ENCODE measurements around the gene KRTAP10-4. TPM values are rescaled to one million over a fixed set of nuclear protein-coding genes. Genes with fewer than 3 reads are reported as not detected.
"Not testable (repeated sequence)": the region's sequence is repeated elsewhere in the genome, so short reads cannot be mapped to it uniquely, and the experiment has no call there.

KRTAP10-4 gene
- total and polyA plus RNA-seq, 12 donors, result not detected

- intact Hi-C loops (cut with DNase I), result no loop called here
- no peak for DNase-seq
- Histone ChIP-seq H3K9me3 (replicated peaks in 1 of 3) (no peaks in the 10 kb centered on the region), H3K27ac (no peak overlapping the region), H3K4me1 (replicated peaks in 1 of 2) (no peaks in the 10 kb centered on the region), H3K36me3 (replicated peaks in 1 of 2) (no peaks in the 10 kb centered on the region), H3K27me3 (peaks cover 8% of the 10 kb centered on the region), H3K4me3 (no peak overlapping the region)
- TF ChIP-seq CTCF (IDR thresholded peaks at IDR 0.05), result no peak
- TF ChIP-seq POLR2A (IDR thresholded peaks at IDR 0.05), result no peak
- WGBS, 4 donors, result 67 to 76% (median 70%) methylated on average over 4 of the region's 4 CpGs
Measured at GRCh38 chr21:44606495-44606894, 33.0 kb downstream of the KRTAP10-4 start.

- no peaks in the 10 kb centered on the region for H3K27me3 ChIP-seq
- H3K4me1 ChIP-seq (replicated peaks in 1 of 2), result no peaks in the 10 kb centered on the region
- no peaks in the 10 kb centered on the region for H3K36me3 ChIP-seq (replicated peaks in 1 of 2)
- no peaks in the 10 kb centered on the region for H3K9me3 ChIP-seq (replicated peaks in 1 of 3)
- no peak overlapping the region for H3K27ac ChIP-seq
- intact Hi-C loops (cut with DNase I), result no loop called here
- no peak overlapping the region for H3K4me3 ChIP-seq
- DNase-seq, result no peak
- TF ChIP-seq CTCF (IDR thresholded peaks at IDR 0.05) (no peak), POLR2A (IDR thresholded peaks at IDR 0.05) (no peak)
Measured at GRCh38 chr21:44609193-44609592, 35.7 kb downstream of the KRTAP10-4 start.

GRCh38 chr21:44610157-44610843 lies 36.8 kb downstream of the KRTAP10-4 start:
- H3K27ac ChIP-seq; H3K27me3 ChIP-seq; H3K36me3 ChIP-seq (replicated peaks in 1 of 2); H3K4me3 ChIP-seq; H3K9me3 ChIP-seq (replicated peaks in 1 of 3); DNase-seq; intact Hi-C loops (cut with DNase I); H3K4me1 ChIP-seq (replicated peaks in 1 of 2): not testable (repeated sequence)
- 86 to 91% (median 87%) methylated on average over 4 to 7 of the region's 7 CpGs for WGBS, 4 donors

GRCh38 chr21:44611551-44611950 lies 38.0 kb downstream of the KRTAP10-4 start:
- no peak for TF ChIP-seq POLR2A (IDR thresholded peaks at IDR 0.05)
- TF ChIP-seq CTCF (IDR thresholded peaks at IDR 0.05), result no peak
- Histone ChIP-seq H3K4me3 (no peak overlapping the region), H3K36me3 (replicated peaks in 1 of 2) (no peaks in the 10 kb centered on the region), H3K27me3 (no peaks in the 10 kb centered on the region), H3K4me1 (replicated peaks in 1 of 2) (no peaks in the 10 kb centered on the region), H3K27ac (no peak overlapping the region), H3K9me3 (replicated peaks in 1 of 3) (no peaks in the 10 kb centered on the region)
- DNase-seq, result no peak
- 60 to 85% (median 76%) methylated on average over 3 to 4 of the region's 4 CpGs for WGBS, 4 donors
- intact Hi-C loops (cut with DNase I), result no loop called here

- Histone ChIP-seq H3K9me3 (replicated peaks in 1 of 3) (no peaks in the 10 kb centered on the region), H3K27me3 (no peaks in the 10 kb centered on the region), H3K4me3 (no peak within 1 kb of the TSS), H3K27ac (no peak within 1 kb of the TSS), H3K4me1 (replicated peaks in 1 of 2) (no peaks in the 10 kb centered on the region), H3K36me3 (replicated peaks in 1 of 2) (no peaks in the 10 kb centered on the region)
- DNase-seq, result no peak
- TF ChIP-seq POLR2A (IDR thresholded peaks at IDR 0.05) (no peak), CTCF (IDR thresholded peaks at IDR 0.05) (no peak)
- intact Hi-C loops (cut with DNase I), result no loop called here
- 68 to 91% (median 85%) methylated on average over 3 to 8 of the region's 8 CpGs for WGBS, 4 donors
Measured at GRCh38 chr21:44612029-44612486, 38.5 kb downstream of the KRTAP10-4 start, which contains the start of gene KRTAP10-8. Gene KRTAP10-8, plus strand, starts transcription at chr21:44612079. Its CDS starts 22 bp downstream, at chr21:44612101.
